Activated CD4-positive, alpha-beta T cell treated with anti-CD3 and anti-CD28 coated beads, Interleukin-2, amount 50 U/mL, for 48 hours (primary cell): Measurements from ENCODE around the gene SLC5A11.
"Not testable (repeated sequence)": the region's sequence is repeated elsewhere in the genome, so short reads cannot be mapped to it uniquely, and the experiment has no call there.

Source experiments
- DNase-seq, 2 experiments: peaks; one replicate each; pipeline ENCODE4 v3.0.0-alpha.2; 2020

The SLC5A11 gene

DNA sequence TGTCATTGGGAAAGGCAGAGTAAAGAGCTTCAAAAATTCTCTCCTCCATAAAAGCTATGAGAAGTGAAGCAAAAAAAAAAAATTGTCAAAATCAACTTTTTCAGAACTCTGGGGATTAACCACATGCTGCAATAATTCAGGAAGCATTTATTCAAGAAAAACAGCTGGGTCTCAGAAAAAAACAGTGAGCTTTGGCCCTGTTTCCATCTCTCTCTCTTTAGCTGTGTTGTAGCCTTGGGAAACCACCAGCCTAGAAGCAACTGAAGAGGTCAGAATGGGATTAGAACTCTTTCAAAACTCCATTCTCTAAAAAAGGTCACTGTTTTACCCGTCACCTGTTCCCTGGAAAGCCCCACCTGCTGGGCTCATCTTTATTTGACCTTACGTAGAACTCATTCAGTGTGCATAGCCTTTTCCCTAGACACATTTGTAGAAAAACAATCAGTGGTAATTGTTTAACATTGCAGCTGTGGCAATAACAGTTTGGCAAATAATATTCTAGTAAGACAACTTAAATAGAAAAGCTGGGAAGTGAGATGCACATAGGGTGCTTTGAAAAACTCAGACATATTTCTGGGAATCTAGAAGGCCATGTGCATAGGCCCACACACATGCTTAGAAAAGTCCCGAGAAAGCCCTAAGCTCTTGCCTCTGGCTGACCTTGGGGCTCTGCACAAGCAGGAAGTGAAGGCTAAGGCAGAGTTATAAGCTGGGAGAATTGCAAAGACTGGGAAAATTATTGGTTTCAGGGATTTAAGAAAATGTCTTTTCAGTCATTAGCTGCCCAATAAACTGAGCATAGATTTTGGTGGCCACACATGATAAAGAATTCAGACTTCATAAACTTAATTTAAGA, 18.0 kb downstream of the SLC5A11 start:
- no peak for DNase-seq

DNA sequence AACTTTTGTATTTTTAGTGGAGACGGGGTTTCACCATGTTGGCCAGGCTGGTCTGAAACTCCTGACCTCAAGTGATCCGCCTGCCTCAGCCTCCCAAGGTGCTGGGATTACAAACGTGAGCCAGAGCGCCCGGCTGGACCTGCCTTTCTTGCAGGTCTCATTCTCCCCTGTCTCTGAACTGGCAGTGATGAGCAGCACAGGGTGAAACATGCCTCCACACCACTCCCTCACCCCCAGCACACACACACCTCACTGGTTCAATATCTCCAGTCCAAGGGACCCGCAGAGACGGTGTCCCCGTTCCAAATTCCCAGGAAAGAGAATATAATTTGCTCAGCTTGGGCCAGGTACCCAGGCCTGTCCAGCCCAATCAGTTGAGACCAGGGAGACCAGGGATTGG, 23.3 kb downstream of the SLC5A11 start:
- no peak for DNase-seq

DNA sequence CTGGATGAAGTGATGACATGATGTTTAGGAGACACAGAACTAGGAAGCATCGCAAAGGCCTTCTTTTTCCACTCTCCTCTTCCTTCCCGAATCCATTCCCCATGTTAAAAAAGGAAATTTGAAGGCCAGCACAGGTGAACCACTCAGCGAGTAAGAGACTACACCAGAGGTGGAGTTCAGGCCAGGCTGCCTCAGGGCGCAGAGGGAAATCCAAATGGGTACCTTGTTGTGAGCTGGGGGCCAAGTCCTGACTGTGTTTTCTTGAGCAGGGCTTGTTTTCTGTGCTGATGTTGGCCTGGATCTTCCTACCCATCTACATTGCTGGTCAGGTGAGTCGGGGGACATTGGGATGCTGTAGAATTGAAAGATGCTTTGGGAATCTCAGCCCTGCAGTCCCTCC, 26.1 kb downstream of the SLC5A11 start:
- DNase-seq, result no peak

DNA sequence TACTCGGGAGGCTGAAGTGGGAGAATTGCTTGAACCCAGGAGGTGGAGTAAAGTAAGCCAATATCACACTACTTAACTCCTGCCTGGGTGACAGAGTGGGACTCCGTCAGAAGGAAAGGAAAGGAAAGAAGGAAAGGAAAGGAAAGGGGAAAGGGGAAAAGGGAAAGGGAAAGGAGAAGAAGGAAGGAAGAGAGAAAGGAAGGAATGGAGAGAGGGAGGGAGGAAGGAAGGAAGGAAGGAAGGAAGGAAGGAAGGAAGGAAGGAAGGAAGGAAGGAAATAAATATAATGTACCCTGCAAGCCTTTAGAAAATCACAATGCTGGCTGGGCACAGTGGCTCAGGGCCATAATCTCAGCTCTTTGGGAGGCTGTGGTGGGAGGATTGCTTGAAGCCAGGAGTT, 27.3 kb downstream of the SLC5A11 start:
- DNase-seq, result no peak

DNA sequence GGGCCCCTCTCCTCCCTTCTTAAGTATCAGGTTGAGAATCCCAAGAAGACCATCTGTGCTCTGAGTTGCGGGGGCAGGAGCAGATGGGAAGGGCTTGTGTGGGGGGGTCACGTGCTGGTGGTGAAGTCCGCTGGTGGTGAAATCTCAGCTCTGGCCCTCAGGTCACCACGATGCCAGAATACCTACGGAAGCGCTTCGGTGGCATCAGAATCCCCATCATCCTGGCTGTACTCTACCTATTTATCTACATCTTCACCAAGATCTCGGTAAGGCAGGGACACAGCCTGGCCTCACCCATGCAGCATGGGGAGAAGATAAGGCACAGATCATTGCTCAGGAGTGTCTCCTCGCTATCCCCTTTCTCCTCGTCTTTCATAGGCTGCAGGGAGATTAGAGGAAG, 29.7 kb downstream of the SLC5A11 start:
- DNase-seq, result no peak

DNA sequence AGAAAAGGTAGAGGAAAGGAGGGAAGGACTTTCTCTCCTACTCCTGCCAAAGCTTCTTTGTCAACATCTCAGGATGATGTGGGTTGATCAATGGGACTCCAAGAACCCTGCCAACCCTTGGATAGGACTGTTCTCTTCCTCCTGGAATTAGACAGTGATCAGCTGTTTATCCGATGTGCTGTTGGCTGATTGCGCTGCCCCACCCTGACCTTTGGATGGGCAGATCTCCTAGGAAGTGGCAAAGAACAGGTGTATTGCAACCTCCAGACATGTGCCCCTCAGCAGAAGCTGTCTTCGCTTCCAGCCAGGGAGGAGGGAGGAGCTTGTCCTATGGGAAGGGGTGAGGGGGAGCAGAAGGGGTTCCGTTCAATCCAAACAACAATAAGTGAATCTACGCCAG, 30.5 kb downstream of the SLC5A11 start:
- DNase-seq, result no peak

DNA sequence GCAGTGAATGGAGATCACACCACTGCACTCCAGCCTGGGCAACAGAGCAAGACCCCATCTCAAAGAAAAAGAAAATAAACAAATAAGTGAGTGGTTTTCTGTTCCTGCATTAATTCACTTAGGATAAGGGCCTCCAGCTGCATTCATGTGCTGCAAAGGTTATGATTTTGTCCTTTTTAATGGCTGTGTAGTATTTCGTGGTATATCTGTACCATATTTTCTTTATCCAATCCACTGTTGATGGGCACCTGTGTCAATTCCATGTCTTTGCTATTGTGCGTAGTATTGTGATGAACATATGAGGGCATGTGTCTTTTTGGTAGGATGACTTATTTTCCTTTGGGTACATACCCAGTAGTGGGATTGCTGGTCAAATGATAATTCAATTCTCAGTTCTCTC, 33.9 kb downstream of the SLC5A11 start:
- DNase-seq, result no peak

DNA sequence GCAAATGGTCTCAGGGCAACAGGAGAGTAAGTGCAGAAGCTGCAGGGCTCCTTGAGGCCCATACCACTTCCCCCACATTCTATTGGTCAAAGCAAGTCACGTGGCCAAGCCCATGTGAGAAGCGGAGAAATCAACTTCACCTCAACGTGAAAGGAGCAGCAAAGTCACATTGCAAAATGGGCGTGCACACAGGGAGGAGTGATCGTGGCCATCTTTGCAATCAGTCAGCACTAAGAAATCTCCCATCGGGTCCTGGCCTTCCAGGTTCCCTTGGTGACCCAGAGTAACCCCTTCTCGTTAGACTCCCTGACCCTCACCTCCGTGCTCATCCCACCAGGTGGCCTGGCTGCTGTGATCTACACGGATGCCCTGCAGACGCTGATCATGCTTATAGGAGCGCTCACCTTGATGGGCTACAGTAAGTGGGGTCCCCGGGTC, 38.0 kb downstream of the SLC5A11 start:
- no peak for DNase-seq

DNA sequence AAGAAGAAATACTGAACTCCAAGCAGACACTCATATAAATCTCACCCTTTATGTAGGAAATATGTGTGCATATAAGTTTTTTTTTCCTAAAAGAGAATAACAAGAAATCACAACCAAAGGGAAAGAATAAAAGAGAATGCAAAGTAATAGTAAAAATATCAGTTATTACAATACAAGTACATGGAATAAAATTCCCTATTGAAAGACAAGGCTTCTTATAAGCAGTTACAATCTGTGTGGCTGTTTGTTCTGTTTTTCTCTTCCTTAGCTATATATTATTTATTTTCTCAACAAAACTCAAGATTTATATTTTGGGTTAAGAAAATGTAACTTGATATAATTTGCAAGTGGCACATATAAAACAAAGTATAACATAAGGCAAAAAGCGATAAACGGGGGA, 41.7 kb downstream of the SLC5A11 start:
- no peak for DNase-seq

DNA sequence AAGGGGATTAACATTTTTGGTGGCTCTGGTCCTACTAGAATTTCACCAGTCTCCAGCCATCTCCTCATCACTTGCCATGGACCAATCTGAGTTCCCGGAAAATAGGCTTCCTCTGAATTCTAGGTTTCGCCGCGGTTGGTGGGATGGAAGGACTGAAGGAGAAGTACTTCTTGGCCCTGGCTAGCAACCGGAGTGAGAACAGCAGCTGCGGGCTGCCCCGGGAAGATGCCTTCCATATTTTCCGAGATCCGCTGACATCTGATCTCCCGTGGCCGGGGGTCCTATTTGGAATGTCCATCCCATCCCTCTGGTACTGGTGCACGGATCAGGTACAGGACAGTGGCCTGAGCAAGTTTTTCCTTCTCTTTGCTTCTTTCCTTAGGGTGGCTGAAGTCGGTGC, 45.0 kb downstream of the SLC5A11 start:
- DNase-seq, result no peak

DNA sequence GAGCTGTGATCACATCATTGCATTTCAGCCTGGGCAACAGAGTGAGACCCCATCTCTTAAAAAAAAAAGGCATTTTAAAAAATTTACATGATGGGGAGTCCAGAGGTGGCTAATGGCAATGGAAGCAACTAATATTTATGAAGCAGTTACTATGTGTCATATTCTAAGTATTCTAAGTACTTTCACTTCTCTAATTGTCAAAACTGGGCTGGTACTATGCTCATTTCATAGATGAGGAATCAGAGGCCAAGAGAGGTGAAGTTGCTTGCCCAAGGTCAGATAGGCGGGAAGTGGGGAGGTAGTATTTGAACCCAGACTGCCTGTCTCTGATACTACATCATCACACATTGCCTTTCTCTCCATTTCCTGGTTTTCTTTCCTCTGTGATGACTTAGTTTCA, 50.7 kb downstream of the SLC5A11 start:
- no peak for DNase-seq

DNA sequence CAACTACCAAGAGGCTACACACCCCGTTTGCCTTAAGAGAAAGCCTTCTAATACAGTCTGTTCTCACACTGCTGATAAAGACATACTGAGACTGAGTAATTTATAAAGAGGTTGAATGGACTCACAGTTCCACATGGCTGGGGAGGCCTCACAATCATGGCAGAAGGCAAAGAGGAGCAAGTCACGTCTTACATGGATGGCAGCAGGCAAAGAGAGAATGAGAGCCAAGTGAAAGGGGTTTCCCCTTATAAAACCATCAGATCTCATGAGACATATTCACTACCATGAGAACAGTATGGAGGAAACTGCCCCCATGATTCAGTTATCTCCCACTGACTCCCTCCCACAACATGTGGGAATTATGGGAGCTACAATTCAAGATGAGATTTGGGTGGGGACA, 51.8 kb downstream of the SLC5A11 start:
- DNase-seq, result not testable (repeated sequence)

DNA sequence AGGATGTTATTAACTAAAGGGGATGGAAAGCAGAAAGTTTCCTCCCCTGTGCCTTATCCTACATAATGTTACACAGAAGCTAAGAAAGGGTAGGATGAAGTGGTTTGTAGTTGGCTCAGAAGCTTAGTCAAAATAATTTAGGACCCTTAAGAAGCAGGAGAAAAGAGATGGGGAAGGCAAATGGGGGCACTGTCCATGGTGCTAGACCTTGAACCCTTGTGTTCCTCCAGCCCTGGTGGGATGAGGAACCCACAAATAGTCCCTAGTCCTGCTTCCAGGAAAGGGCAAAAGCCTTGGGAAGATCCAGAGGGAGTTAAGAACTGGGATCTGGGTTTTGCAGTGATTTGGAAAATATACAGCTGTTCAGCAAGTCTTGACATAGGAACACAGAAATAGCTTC, 54.5 kb downstream of the SLC5A11 start:
- DNase-seq, result no peak

DNA sequence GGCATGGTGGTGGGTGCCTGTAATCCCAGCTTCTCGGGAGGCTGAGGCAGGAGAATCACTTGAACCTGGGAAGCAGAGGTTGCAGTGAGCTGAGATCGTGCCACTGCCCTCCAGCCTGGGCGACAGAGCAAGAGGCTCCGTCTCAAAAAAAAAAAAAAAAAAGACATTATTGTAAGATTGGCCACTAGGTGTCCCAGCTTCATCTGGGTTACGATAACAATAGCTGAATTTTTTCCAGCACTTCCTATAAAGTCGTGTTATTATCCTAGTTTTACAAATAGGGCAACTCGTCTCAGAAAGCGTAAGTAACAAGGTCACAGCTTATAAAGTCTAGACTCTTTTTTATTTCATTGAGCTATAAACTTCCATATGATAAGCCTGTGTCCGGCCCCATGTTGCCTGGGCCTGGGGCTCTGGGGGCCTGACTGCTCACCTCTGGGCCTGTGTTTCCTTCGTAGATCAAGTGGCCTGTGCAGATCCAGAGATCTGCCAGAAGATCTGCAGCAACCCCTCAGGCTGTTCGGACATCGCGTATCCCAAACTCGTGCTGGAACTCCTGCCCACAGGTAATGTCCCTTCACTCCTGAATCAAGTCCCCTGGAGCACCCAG, 60.5 kb downstream of the SLC5A11 start:
- no peak for DNase-seq

DNA sequence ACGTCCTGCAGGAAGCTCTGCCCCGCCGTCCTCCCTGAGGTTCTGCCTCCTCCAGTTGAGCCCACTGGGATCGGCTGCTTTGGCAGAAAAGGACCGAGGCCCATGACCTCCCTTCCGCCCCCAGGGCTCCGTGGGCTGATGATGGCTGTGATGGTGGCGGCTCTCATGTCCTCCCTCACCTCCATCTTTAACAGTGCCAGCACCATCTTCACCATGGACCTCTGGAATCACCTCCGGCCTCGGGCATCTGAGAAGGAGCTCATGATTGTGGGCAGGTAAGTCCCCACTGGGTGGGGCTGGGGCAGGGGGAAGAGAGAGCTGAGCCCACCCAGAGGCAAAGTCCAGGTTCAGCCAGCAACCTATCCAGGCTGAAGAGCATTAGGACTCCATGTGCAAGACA, 61.1 kb downstream of the SLC5A11 start:
- DNase-seq, result no peak

DNA sequence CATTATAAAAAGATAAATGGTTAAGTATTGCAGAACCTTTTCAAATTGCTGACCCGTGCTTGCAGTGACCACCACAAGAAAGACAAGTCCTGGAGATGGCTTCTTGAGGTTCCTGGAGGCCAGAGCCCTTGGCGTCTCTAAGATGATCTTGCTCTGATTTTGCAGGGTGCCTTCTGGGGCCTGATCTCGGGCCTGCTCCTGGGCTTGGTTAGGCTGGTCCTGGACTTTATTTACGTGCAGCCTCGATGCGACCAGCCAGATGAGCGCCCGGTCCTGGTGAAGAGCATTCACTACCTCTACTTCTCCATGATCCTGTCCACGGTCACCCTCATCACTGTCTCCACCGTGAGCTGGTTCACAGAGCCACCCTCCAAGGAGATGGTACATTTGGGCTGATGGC, 63.0 kb downstream of the SLC5A11 start:
- no peak for DNase-seq

DNA sequence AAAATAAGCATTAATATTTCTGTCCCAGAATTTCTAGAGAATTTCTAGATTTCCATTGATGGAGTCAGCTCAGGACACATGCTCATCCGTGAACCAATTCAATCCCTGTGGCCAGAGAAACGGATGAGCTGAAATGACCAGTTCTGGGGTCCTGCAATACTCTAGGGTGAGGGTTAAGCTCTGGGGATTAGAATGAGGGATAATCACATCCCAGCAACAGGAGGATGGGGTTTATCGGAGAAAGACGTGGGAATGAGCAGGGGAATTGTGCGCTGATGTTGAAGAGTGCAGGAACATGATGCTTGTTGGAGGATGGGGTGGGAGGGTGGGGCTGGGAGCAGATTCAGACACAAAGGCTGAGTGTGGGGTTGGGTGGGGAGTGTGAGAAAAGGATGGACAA, 64.1 kb downstream of the SLC5A11 start:
- no peak for DNase-seq

DNA sequence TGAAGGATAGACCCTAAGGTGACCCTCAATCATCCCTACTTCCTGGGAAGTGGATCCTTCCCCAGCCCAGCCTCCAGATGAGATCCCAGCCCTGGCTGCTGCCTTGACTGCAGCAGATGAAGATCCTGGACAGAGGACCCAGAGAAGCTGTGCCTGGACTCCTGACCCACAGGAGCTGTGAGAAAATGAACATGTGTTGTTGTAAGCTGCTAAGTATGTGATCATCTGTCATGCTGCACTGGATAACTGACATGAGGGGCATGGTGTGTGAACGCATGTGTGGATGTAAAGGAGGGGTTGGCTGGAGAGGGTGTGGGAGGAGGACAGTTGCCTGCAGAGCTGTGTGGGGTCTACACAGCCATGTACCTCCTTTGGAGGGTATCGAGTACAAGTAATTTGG, 69.3 kb downstream of the SLC5A11 start:
- no peak for DNase-seq

DNA sequence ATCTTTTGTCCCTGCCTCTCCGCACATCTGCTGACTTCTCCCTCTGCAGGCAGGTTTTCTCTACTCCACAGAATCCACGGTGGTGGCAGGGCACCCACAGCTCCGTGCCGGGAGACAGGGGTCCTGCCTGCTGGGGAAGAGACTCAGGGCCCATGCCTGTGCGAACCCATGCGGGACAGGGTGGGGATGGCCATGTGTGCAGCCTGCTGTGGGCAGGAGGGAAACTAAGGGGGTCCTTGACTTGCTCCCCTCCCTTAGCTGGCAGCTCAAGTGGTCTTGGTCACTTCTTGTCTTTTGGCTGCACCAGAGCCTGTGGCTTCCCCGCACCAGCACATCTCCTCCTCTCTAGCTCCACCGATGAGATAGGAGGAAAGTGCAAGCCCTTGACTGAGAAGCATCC, 69.8 kb downstream of the SLC5A11 start:
- no peak for DNase-seq

DNA sequence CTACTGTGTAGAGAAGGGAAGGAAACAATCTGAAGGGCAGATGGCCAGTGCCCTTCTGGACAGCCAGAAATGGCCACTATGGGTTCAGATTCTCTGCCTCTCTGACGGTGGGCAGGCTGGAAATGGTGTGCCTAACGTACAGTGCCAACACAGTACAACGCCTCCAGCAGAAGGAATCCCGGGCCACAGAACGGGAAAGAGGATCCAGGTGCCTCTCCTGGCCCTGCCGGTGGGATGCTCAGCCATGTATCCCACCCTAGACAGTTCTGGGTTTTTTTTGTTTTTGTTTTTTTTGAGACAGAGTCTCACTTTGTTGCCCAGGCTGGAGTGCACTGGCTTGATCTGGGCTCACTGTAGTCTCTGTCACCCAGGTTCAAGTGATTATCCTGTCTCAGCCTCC, 71.5 kb downstream of the SLC5A11 start:
- no peak for DNase-seq

DNA sequence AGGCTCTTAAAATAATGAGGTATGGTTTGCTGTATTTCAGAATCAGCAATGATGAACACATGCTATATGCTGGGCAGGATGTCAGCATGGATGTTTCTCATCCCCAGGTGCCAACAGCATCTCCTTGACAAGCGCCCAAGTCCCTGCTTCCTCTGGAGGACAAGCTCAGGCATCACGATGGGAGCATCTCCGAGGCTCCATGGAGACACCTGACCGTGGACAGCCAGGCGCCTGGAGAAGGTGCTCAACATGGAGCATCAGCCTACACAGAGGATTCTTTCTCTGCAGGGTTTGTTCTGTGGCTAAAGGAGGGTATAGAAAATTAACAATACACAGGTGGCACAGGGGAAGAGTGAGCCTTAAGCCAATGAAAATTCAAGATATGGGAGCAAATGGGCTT, 72.1 kb downstream of the SLC5A11 start:
- DNase-seq, result no peak

DNA sequence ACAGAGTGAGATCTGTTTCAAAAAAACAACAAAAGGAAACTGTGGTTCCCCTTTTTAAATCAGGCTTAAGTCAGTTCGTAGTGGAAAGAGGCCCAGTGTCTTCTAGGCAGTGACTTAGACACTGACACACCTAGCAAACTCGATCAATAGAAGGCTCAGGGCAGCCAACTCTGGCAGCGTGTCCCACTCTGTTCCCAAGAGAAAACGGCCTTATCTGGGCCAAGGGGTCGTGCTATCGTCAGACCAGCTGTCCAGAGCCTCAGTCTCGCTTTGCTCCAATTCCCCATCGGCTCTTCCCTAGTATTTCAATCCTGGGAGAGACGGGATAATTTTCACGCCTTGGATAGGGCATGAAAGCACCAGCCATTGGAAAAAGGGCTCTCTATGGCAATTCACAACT, 72.9 kb downstream of the SLC5A11 start:
- no peak for DNase-seq

DNA sequence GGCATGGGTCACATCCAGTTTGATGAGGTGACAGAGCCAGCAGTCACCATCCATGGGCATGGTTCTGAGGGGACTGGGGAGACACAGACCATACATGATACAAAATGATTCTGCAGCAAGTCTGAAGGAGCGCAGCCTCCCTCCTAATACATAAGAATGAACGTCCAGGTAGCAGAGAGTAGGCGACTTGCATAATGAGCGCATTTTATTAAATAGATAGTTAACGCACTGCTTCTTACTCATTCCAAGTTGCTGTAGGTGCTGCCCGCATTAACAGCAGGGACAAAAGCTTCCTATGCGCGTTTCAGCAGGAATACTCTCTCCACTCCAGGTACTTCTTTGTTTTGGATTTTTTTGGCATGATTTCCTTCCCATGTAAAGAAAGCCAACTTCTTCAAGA, 73.8 kb downstream of the SLC5A11 start:
- no peak for DNase-seq

DNA sequence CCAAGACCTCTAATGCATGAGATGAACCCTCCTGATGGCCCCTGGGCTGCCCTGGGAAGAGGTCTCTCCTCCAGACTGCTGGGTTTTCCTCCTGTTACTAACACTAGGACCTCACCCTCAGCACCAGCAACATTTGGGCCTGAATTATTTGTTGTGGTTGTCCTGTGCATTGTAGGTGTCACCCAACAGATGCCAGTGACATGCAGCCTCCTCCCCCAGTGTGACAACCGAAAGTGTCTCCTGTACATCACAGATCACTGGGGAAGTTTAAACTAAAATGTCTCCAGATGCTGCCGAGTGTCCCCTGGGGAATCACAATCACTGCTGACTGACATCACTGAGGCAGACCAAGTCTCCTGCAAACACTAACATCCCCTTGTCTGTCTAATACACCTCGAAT, 74.8 kb downstream of the SLC5A11 start:
- no peak for DNase-seq

DNA sequence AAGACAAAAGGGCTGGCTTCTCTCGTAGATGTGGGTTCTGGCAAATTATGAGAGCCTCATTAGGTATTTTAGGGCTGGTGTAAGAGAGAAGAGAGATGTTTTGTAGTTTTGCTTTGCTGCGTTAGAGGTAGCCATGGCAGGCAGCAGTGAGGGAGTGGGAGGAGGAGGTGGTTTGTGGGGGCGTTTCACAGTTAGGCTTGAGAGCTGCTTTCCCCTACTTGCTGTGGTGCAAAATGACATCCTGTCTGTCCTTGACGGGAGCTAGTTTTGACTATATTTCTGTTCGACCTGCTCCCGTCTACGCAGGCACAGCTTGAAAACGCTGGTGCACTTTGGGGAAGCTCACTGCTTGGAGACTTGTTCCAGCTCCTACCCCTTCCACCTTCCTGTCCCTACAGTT, 75.5 kb downstream of the SLC5A11 start:
- DNase-seq, result no peak
